ENCODE measurements around the gene ZCCHC7. TPM values are rescaled to one million over a fixed set of nuclear protein-coding genes. Genes with fewer than 3 reads are reported as not detected.

ZCCHC7 gene
- total and polyA plus RNA-seq, 2 donors (not counting 3 experiments of a cell fraction or from before 2014, with no cell fraction given), result 7.4 to 14.8 TPM

DNA sequence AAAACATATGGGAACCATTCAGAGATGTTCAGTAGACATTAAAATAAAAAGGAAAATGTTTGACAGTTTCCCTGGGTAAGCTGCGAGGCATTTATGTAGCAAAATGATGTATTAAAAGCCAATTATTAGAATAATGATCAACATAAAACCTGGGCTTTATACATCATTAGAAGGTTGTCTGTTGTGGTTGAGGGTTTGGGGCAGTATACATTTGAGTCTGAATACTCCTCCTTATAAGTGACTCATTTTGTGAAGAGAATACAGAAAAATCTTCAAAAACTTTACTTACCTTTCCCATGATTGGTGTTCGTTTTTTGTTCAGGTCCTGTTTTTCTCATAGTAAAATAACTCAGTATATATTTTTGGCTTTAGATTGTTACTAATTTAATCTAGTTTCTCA is 119.5 kb downstream of the ZCCHC7 start:
- Histone ChIP-seq H3K9me1 (replicated peaks; ENCODE audit: control insufficient read depth, extremely low read depth, insufficient read depth, low read length) (no peaks in the 10 kb centered on the region), H3K4me1 (ENCODE audit: control insufficient read depth, extremely low read depth, insufficient read depth, low read length) (no peaks in the 10 kb centered on the region), H3K4me2 (ENCODE audit: insufficient read depth, low read length) (no peak overlapping the region), H3K27ac (ENCODE audit: insufficient read depth, low read depth, low read length) (no peak overlapping the region), H3K36me3 (ENCODE audit: control insufficient read depth in 2 of 2, extremely low read depth in 1 of 2, insufficient read depth in 2 of 2, low read length in 2 of 2) (no peaks in the 10 kb centered on the region), H3K27me3 (ENCODE audit: control insufficient read depth in 2 of 2, insufficient read depth in 2 of 2, low read length in 2 of 2) (no peaks in the 10 kb centered on the region), H3K9me3 (replicated peaks; ENCODE audit: control insufficient read depth, insufficient read depth, low read length) (no peaks in the 10 kb centered on the region), H2AFZ (ENCODE audit: low read depth, low read length) (no peak overlapping the region), H4K20me1 (replicated peaks; ENCODE audit: control insufficient read depth, extremely low read depth, insufficient read depth, low read length) (peaks cover 2% of the 10 kb centered on the region), H3K79me2 (ENCODE audit: control insufficient read depth, insufficient read depth, low read length) (no peaks in the 10 kb centered on the region), H3K4me3 (replicated peaks in 1 of 3; ENCODE audit: insufficient read depth in 1 of 3, low read depth in 1 of 3, low read length in 3 of 3) (no peak overlapping the region), H3K9ac (replicated peaks; ENCODE audit: extremely low read depth, insufficient read depth, low read length) (no peak overlapping the region)
- intact Hi-C loops (cut with micrococcal nuclease), result no loop called here
- CTCF ChIA-PET, result interaction anchor here (1.4 kb wide), 1 partner anchor 26 kb away, joined by 3 read pairs; no protein-coding TSS in a partner anchor
- no peak for FAIRE-seq
- no TSS peak for BruUV-seq (replicated peaks)
- TF ChIP-seq, protein P1, sequence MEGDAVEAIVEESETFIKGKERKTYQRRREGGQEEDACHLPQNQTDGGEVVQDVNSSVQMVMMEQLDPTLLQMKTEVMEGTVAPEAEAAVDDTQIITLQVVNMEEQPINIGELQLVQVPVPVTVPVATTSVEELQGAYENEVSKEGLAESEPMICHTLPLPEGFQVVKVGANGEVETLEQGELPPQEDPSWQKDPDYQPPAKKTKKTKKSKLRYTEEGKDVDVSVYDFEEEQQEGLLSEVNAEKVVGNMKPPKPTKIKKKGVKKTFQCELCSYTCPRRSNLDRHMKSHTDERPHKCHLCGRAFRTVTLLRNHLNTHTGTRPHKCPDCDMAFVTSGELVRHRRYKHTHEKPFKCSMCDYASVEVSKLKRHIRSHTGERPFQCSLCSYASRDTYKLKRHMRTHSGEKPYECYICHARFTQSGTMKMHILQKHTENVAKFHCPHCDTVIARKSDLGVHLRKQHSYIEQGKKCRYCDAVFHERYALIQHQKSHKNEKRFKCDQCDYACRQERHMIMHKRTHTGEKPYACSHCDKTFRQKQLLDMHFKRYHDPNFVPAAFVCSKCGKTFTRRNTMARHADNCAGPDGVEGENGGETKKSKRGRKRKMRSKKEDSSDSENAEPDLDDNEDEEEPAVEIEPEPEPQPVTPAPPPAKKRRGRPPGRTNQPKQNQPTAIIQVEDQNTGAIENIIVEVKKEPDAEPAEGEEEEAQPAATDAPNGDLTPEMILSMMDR (IDR thresholded peaks at IDR 0.05; ENCODE audit: extremely low read depth in 1 of 2, insufficient read depth in 1 of 2, low read depth in 1 of 2, low read length in 2 of 2), result no peak
- TF ChIP-seq POLR2AphosphoS5 (IDR thresholded peaks at IDR 0.05; ENCODE audit: insufficient read depth, low read depth, low read length), result no peak
- TF ChIP-seq, protein P2, sequence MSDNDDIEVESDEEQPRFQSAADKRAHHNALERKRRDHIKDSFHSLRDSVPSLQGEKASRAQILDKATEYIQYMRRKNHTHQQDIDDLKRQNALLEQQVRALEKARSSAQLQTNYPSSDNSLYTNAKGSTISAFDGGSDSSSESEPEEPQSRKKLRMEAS (IDR thresholded peaks at IDR 0.05; ENCODE audit: insufficient read depth, insufficient read length), result no peak
- TF ChIP-seq GATA2 (IDR thresholded peaks at IDR 0.05; ENCODE audit: insufficient read depth, insufficient read length, low read depth, low read length), result no peak
- TF ChIP-seq JUN (IDR thresholded peaks at IDR 0.05; ENCODE audit: borderline replicate concordance, insufficient read depth, insufficient read length, low read depth), result no peak
- no peak for TF ChIP-seq POLR2A (IDR thresholded peaks at IDR 0.05; ENCODE audit: low read depth, low read length)
- TF ChIP-seq FOS (IDR thresholded peaks at IDR 0.05; ENCODE audit: borderline replicate concordance, insufficient read depth, low read length), result no peak
- TF ChIP-seq MYC (IDR thresholded peaks at IDR 0.05; ENCODE audit: low read depth, low read length), result no peak
- TF ChIP-seq EZH2 (IDR thresholded peaks at IDR 0.05; ENCODE audit: borderline replicate concordance, low read depth, low read length, severe bottlenecking), result no peak
- dilution Hi-C loops (cut with MboI; ENCODE audit: extremely low pct_ligation_motif_present, low sequenced_read_pairs), result no loop called here
- no peak for DNase-seq (ENCODE audit: low read depth, low spot score)
- POLR2A ChIA-PET, result no interaction called here
